ENCODE data around the gene C17orf67.

The C17orf67 gene, protein sequence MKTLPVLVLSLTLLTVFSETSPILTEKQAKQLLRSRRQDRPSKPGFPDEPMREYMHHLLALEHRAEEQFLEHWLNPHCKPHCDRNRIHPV

DNA sequence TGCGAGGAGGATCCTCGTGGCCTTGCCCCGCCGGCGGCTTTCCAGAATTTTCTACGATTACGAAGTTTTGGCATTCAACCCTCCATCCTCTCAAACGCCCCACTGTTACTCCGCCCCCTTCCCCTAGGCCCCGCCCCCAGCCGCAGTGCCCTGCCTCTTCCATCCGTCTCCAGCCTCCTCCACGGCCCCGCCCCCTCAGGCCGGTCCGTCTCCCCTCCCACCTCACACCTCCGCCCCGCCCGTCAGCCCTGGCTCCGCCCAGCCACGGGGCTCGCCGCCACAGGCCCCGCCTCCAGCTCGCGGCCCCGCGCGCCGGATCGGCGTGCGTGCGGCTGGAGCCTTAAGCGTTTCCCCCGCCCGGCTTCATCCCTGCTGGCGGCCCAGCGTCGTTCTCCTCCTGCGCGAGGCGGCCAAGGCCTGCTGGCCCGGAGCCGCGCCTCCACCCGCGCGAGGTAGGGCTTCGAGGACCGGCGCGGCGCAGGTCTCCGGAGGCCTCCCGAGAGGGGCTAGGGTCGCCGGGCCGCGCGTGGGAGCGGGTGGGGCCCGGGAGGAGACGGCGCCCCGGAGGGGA lies at the start of gene C17orf67, which contains the start of gene DGKE:
C17orf67 (minus strand) TSS at position 112 of the 571 bp plus-strand sequence. CDS start 18,110 bp downstream, outside the sequence.
DGKE (plus strand) TSS at position 343 of the 571 bp plus-strand sequence. CDS start 645 bp downstream, outside the sequence.
- no peaks in the 10 kb centered on the region for H3K27me3 ChIP-seq
- peaks cover 4 to 59% (median 39%) of the 10 kb centered on the region in 11 experiments; a peak in 20 of 22 replicates for H3K36me3 ChIP-seq
- peak within 1 kb of the TSS; percentile 87 to 98 (median 93) for H3K4me2 ChIP-seq
- no peaks in the 10 kb centered on the region for H3K9me3 ChIP-seq (replicated peaks in 1 of 11)
- peaks cover 49 to 63% (median 58%) of the 10 kb centered on the region in 10 experiments for H3K4me1 ChIP-seq
- TF ChIP-seq Cebpa-rat (IDR thresholded peaks at IDR 0.05) = no peak
- peak within 1 kb of the TSS; percentile 64 to 92 (median 89) for H3K27ac ChIP-seq
- H3K9ac ChIP-seq = peak within 1 kb of the TSS; percentile 83 to 93 (median 87)
- H3K4me3 ChIP-seq = peak within 1 kb of the TSS; percentile 67 to 94 (median 86)
- H4K20me1 ChIP-seq = peaks cover 20 to 82% (median 60%) of the 10 kb centered on the region in 11 experiments; a peak in 20 of 22 replicates

DNA sequence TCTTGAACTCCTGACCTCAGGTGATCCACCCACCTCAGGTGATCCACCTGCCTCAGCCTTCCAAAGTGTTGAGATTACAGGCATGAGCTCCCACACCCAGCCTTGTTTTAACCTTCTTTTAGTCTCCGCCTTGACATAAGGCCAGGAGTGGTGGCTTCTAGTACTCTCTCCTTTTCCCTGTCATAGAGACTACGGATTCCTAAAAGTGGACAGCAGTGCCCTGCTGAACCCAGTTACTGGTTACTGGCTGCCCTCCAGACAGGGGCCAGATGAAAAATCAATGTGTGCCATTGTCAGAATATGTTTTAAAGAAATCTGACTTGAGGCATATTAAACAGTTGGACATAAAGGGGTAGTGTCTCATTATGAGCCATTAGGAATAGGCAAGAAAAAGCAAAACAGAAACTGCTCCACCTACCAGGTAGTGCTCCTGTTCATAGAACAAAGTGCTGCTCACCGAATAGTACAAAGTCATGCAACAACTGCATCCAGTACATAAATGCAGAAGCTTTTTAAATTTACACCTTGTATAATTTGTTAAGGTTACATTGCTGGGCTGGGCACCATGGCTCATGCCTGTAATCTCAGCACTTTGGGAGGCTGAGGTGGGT lies 48.1 kb upstream of the C17orf67 start:
- H3K27me3 ChIP-seq = no peaks in the 10 kb centered on the region
- no peak overlapping the region for H3K9ac ChIP-seq
- peak overlapping the region in 1 of 11 experiments; percentile 29; a peak in 1 of 22 replicates for H3K4me2 ChIP-seq
- H3K4me1 ChIP-seq = peaks cover 10 to 64% (median 16%) of the 10 kb centered on the region in 10 experiments
- no peak overlapping the region for H3K27ac ChIP-seq
- H3K36me3 ChIP-seq = peaks cover 6 to 26% (median 15%) of the 10 kb centered on the region in 11 experiments; a peak in 21 of 22 replicates
- no peak overlapping the region for H3K4me3 ChIP-seq
- peaks cover 0 to 4% (median 0%) of the 10 kb centered on the region in 11 experiments; a peak in 2 of 22 replicates for H4K20me1 ChIP-seq
- peaks cover 0 to 9% (median 0%) of the 10 kb centered on the region in 11 experiments; a peak in 1 of 22 replicates for H3K9me3 ChIP-seq (replicated peaks in 1 of 11)
- TF ChIP-seq Cebpa-rat (IDR thresholded peaks at IDR 0.05) = no peak

DNA sequence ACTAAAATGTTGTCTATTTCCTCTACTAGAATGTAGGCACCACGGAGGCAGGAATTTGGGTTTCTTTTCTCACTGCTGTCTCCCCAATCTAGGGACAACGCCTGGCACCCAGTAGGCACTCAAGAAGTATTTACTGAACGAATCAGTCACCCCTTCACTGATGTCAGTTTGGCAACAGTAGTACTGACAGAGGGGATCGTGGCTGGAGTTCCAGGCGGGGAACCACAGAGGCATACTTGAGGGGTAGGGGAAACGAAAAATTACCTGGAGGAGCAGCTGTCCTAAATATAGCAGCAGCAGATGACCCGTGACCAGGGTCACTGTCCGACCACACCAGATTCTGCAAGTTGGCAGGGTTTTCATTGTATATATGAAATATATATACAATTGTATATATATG lies 46.9 kb upstream of the C17orf67 start:
- peak overlapping the region; percentile 31 to 86 (median 53) for H3K4me2 ChIP-seq

DNA sequence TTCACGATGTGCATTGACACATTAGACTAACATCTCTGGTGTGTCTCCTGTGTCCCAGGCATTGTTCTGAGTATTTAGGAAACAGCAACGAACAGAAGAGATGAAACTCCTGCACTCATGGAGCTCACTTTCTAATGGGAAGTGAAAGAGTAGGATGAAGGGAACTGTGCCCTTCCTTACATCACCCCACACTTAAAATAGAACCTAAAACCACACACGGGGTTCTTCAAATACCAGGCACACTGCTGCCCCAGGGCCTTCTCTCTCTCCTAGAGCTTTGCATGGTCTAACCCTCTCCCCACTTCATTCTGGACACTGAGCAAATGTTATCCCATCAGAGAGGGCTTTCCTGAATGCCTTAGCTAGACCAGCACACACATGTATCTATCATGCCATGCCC lies 46.4 kb upstream of the C17orf67 start:
- Histone ChIP-seq H3K36me3 (peaks cover 0 to 15% (median 0%) of the 10 kb centered on the region in 11 experiments; a peak in 4 of 22 replicates), H3K27me3 (no peaks in the 10 kb centered on the region), H3K27ac (peak overlapping the region in 9 of 11 experiments; percentile 15 to 75 (median 38); a peak in 13 of 22 replicates), H3K4me1 (peaks cover 10 to 48% (median 16%) of the 10 kb centered on the region in 10 experiments), H3K9ac (peak overlapping the region in 3 of 11 experiments; percentile 33 to 48 (median 38); a peak in 7 of 22 replicates), H3K9me3 (replicated peaks in 1 of 11) (peaks cover 0 to 9% (median 0%) of the 10 kb centered on the region in 11 experiments; a peak in 1 of 22 replicates), H4K20me1 (no peaks in the 10 kb centered on the region; a peak in 1 of 22 replicates), H3K4me2 (peak overlapping the region; percentile 31 to 86 (median 53)), H3K4me3 (no peak overlapping the region)
- TF ChIP-seq Cebpa-rat (IDR thresholded peaks at IDR 0.05) = no peak

More for the DNA sequence above, 46.9 kb upstream of the C17orf67 start:
- peaks cover 10 to 52% (median 16%) of the 10 kb centered on the region in 10 experiments for H3K4me1 ChIP-seq
- peak overlapping the region in 8 of 11 experiments; percentile 15 to 75 (median 41); a peak in 12 of 22 replicates for H3K27ac ChIP-seq
- H3K9ac ChIP-seq = peak overlapping the region in 3 of 11 experiments; percentile 33 to 48 (median 38); a peak in 7 of 22 replicates
- peaks cover 0 to 15% (median 3%) of the 10 kb centered on the region in 11 experiments; a peak in 5 of 22 replicates for H3K36me3 ChIP-seq
- H3K9me3 ChIP-seq (replicated peaks in 1 of 11) = peaks cover 0 to 9% (median 0%) of the 10 kb centered on the region in 11 experiments; a peak in 1 of 22 replicates
- H3K4me3 ChIP-seq = no peak overlapping the region
- peaks cover 0 to 4% (median 0%) of the 10 kb centered on the region in 11 experiments; a peak in 1 of 22 replicates for H4K20me1 ChIP-seq
- no peaks in the 10 kb centered on the region for H3K27me3 ChIP-seq
- TF ChIP-seq Cebpa-rat (IDR thresholded peaks at IDR 0.05) = no peak

DNA sequence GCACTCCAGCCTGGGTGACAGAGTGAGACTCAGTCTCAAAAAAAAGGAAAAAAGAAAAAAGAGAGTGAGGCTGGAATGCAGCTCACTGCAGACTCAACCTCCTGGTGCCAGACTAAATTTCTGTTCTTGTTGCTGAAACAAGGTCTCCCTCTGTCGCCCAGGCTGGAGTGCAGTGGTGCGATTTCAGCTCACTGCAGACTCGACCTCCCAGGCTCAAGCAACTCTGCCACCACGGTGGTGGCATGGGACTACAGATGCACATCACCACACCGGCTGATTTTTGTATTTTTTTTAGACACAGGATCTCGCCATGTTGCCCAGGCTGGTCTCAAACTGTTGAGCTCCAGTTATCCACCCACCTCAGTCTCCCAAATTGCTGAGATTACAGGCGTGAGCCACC lies 45.6 kb upstream of the C17orf67 start:
- peak overlapping the region in 4 of 11 experiments; percentile 33 to 75 (median 63); a peak in 8 of 22 replicates for H3K27ac ChIP-seq
- no peaks in the 10 kb centered on the region; a peak in 1 of 22 replicates for H4K20me1 ChIP-seq
- H3K9ac ChIP-seq = no peak overlapping the region
- TF ChIP-seq Cebpa-rat (IDR thresholded peaks at IDR 0.05) = no peak
- H3K27me3 ChIP-seq = no peaks in the 10 kb centered on the region
- H3K4me2 ChIP-seq = peak overlapping the region in 7 of 11 experiments; percentile 48 to 86 (median 71); a peak in 11 of 22 replicates
- peaks cover 10 to 42% (median 16%) of the 10 kb centered on the region in 10 experiments for H3K4me1 ChIP-seq
- peaks cover 0 to 9% (median 0%) of the 10 kb centered on the region in 11 experiments; a peak in 1 of 22 replicates for H3K9me3 ChIP-seq (replicated peaks in 1 of 11)
- peaks cover 0 to 11% (median 0%) of the 10 kb centered on the region in 11 experiments; a peak in 3 of 22 replicates for H3K36me3 ChIP-seq
- H3K4me3 ChIP-seq = no peak overlapping the region

DNA sequence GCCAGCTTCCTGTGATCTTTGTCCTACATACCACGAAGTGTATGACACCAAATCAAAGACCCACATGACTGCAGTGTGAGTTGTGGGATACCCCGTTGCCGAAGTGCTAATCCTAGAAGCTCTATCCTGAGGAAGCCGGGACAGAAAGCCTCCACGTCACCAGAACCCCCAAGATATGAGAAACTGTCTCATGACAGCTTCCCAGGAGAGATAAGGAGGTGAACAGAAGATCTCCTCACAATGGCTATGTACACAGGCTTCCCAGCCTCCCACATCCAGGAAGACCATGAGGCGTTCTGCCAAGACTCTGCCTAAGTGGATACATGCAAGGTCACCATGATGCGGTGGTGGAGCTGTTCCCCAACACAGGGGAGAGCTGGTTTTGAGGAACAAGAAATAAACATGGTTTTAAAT lies 43.1 kb upstream of the C17orf67 start:
- no peak overlapping the region for H3K27ac ChIP-seq
- no peak overlapping the region for H3K4me3 ChIP-seq
- peak overlapping the region in 2 of 11 experiments; percentile 1 to 26; a peak in 1 of 22 replicates for H3K4me2 ChIP-seq

DNA sequence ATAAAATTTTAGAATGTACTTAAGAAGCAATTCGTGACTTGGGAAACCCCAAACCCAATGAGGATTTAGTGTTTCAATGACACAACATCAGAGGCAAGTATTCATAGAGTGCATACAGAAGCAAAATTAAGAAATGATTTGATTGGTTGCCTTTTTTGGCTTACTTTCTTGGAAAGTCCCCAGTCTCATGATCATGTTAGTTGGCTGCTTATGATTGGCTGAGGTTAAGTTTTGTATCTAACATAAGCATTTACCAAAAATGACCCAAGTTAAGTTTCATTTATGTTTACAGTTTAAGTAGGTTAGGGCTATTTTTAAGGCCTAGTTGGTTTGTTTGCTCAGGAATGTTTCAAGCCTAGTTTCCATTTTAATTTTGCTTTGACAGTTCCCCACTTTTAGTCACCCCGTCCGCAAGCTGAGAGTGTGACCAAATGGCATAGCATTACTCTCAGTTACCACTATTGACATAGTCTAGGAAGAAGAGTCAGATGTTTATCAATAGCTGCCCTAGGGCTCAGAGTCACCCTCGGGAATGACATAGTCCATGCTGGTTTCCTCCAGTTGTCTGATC lies 36.4 kb upstream of the C17orf67 start:
- Histone ChIP-seq H3K9me3 (replicated peaks in 1 of 11) (no peaks in the 10 kb centered on the region), H3K27ac (no peak overlapping the region), H3K4me3 (no peak overlapping the region), H3K36me3 (peaks cover 6 to 49% (median 37%) of the 10 kb centered on the region in 11 experiments; a peak in 21 of 22 replicates), H3K4me2 (no peak overlapping the region), H3K4me1 (no peaks in the 10 kb centered on the region), H3K9ac (no peak overlapping the region), H4K20me1 (no peaks in the 10 kb centered on the region), H3K27me3 (no peaks in the 10 kb centered on the region)
- no peak for TF ChIP-seq Cebpa-rat (IDR thresholded peaks at IDR 0.05)

More for the DNA sequence above, 43.1 kb upstream of the C17orf67 start:
- TF ChIP-seq Cebpa-rat (IDR thresholded peaks at IDR 0.05) = no peak
- Histone ChIP-seq H3K27me3 (no peaks in the 10 kb centered on the region), H4K20me1 (no peaks in the 10 kb centered on the region), H3K9ac (no peak overlapping the region), H3K9me3 (replicated peaks in 1 of 11) (peaks cover 0 to 9% (median 0%) of the 10 kb centered on the region in 11 experiments; a peak in 1 of 22 replicates), H3K36me3 (peaks cover 0 to 4% (median 0%) of the 10 kb centered on the region in 11 experiments; a peak in 1 of 22 replicates), H3K4me1 (peaks cover 10 to 40% (median 16%) of the 10 kb centered on the region in 10 experiments)

DNA sequence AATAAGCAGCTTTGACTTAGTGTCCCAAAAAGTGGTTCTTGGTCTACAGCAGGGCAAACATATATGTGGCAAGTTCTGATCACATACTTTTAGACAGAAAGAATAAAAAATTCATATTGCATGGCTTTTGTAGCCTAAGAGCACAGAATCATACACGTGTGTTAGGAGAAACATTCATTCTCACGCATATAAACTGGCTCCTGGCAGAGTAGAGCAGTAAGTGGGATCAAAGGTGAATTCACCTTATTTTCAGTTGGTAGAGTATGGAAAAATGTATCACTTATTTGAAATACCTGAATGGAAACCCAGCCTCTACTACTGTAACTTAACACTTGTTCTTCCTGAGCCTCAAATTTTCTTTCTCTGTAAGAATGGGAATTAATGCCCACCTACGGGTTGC lies 35.0 kb upstream of the C17orf67 start:
- peaks cover 14 to 64% (median 46%) of the 10 kb centered on the region in 11 experiments; a peak in 21 of 22 replicates for H3K36me3 ChIP-seq
- H3K27me3 ChIP-seq = no peaks in the 10 kb centered on the region
- no peak overlapping the region for H3K27ac ChIP-seq
- no peaks in the 10 kb centered on the region for H3K4me1 ChIP-seq
- H3K9ac ChIP-seq = no peak overlapping the region
- H3K4me2 ChIP-seq = no peak overlapping the region
- H4K20me1 ChIP-seq = no peaks in the 10 kb centered on the region
- no peaks in the 10 kb centered on the region for H3K9me3 ChIP-seq (replicated peaks in 1 of 11)
- no peak for TF ChIP-seq Cebpa-rat (IDR thresholded peaks at IDR 0.05)
- no peak overlapping the region for H3K4me3 ChIP-seq

Data from BLaER1 treated with 17β-estradiol and CSF1 and Interleukin-3, amounts not matched to agents 10 nM and 100 nM (cell line).